Stomach (tissue), 9 donors: ENCODE measurements around the gene TELO2. TPM values are rescaled to one million over a fixed set of nuclear protein-coding genes. Genes with fewer than 3 reads are reported as not detected.

Source experiments
- DNase-seq, 2 donors: peaks; one replicate each; pipeline versions ENCODE4 v3.0.0 to v3.0.0-alpha.2; 2013 to 2019
- H3K27ac ChIP-seq, 5 donors: fragments of 200-600 bp in 4 of 5; sonication (generic) in 4 of 5; one replicate each; pipeline ENCODE4 v1.5.1; 2013 to 2019; ENCODE audit warnings: mild to moderate bottlenecking in 1 of 5, moderate library complexity in 1 of 5
- H3K27me3 ChIP-seq, 3 donors: fragments of 200-600 bp; sonication (generic); one replicate each; pipeline ENCODE4 v1.5.1; 2017 to 2019; ENCODE audit warnings: mixed run types in 1 of 3
- H3K36me3 ChIP-seq, 4 donors: fragments of 200-600 bp; sonication (generic); 1 replicate in 3 of 4; 2 replicates in 1 of 4; pipeline ENCODE4 v1.5.1; 2016 to 2019
- H3K4me1 ChIP-seq, 4 donors: fragments of 200-600 bp; sonication (generic); one replicate each; pipeline ENCODE4 v1.5.1; 2016 to 2019
- H3K4me3 ChIP-seq, 4 donors: fragments of 200-600 bp; sonication (generic) in 3 of 4; one replicate each; pipeline ENCODE4 v1.5.1; 2016 to 2019; ENCODE audit warnings: mild to moderate bottlenecking in 1 of 4
- H3K9me3 ChIP-seq, 4 donors: fragments of 200-600 bp; sonication (generic); one replicate each; pipeline ENCODE4 v1.5.1; 2016 to 2019
- CTCF ChIP-seq, 7 experiments: fragments of 450-650 bp in 4 of 7; fragments of 200-600 bp in 3 of 7; sonication (generic) in 3 of 7; IDR thresholded peaks; one replicate each; pipeline ENCODE4 v1.5.1; 2016 to 2019; ENCODE audit warnings: antibody characterized with exemption in 7 of 7, control low read depth in 2 of 7, mild to moderate bottlenecking in 1 of 7
- EP300 ChIP-seq: sonication (generic); formaldehyde crosslinking; IDR thresholded peaks from one replicate; pipeline ENCODE4 v1.6.1; 2017; ENCODE audit warnings: antibody characterized with exemption
- POLR2A ChIP-seq, 4 donors: fragments of 450-650 bp; IDR thresholded peaks; one replicate each; pipeline ENCODE4 v1.6.1; 2016; ENCODE audit warnings: antibody characterized with exemption in 4 of 4, control low read depth in 2 of 4, mild to moderate bottlenecking in 1 of 4, moderate library complexity in 1 of 4
- POLR2AphosphoS5 ChIP-seq, 3 donors: sonication (generic); formaldehyde crosslinking; IDR thresholded peaks; one replicate each; pipeline ENCODE4 v1.6.1; 2016; ENCODE audit warnings: antibody characterized with exemption in 3 of 3
- WGBS, 5 donors: extraction: QIAGEN DNeasy Blood & Tissue Kit in 3 of 5; methylation state at CpG; one replicate each; pipeline versions ENCODE4 v1.1.5 to v1.1.7; 2013 to 2018; 5-methylcytosine and 5-hydroxymethylcytosine counted together
- intact Hi-C: fragments of 100-400 bp; cut with DNase I; formaldehyde crosslinking; loops from one replicate; pipeline ENCODE4 v1.15.1; 2023; ENCODE audit warnings: low total_unique reads
- polyA plus RNA-seq, 3 donors: library from polyadenylated mRNA; stranded (reverse); fragments of 200-250 nt; gene quantifications; one replicate each; pipeline ENCODE4 v1.2.3, GENCODE V29; 2013
- total RNA-seq, 5 donors: library from RNA; depleted of rRNA; stranded (reverse); fragments of >200 nt; gene quantifications; one replicate each; pipeline versions ENCODE4 v1.1.0 to v1.2.3, GENCODE V29; 2014 to 2016
- donor health status: healthy with polysubstance abuse.
- donor health status: Bipolar disorder and iron deficiency.
- donor health status: healthy.

TELO2 gene
- total and polyA plus RNA-seq, 8 donors = 12.4 to 107 (median 32.1) TPM

- WGBS, 5 donors = 90 to 93% (median 91%) methylated on average over 33 to 41 of the region's 41 CpGs
- intact Hi-C loops = no loop called here
- Histone ChIP-seq H3K9me3 (no peaks in the 10 kb centered on the region), H3K27me3 (no peaks in the 10 kb centered on the region), H3K4me1 (peaks cover 0 to 11% (median 3%) of the 10 kb centered on the region in 4 donors), H3K27ac (no peak overlapping the region), H3K4me3 (no peak overlapping the region), H3K36me3 (peaks cover 12 to 59% (median 50%) of the 10 kb centered on the region in 4 donors)
- TF ChIP-seq POLR2A (IDR thresholded peaks at IDR 0.05) (no peak), POLR2AphosphoS5 (IDR thresholded peaks at IDR 0.05) (no peak), CTCF (IDR thresholded peaks at IDR 0.05) (no peak), EP300 (no peak)
- no peak for DNase-seq
Measured at GRCh38 chr16:1464196-1464893, 28.8 kb upstream of the TELO2 start.

- peaks cover 0 to 16% (median 6%) of the 10 kb centered on the region in 4 donors for H3K4me1 ChIP-seq
- no peak overlapping the region for H3K4me3 ChIP-seq
- H3K9me3 ChIP-seq = no peaks in the 10 kb centered on the region
- H3K27me3 ChIP-seq = no peaks in the 10 kb centered on the region
- H3K36me3 ChIP-seq = peaks cover 12 to 56% (median 47%) of the 10 kb centered on the region in 4 donors
- WGBS, 5 donors = 87 to 95% (median 92%) methylated on average over 28 to 33 of the region's 33 CpGs
- no peak overlapping the region for H3K27ac ChIP-seq
- TF ChIP-seq POLR2AphosphoS5 (IDR thresholded peaks at IDR 0.05) = no peak
- no peak for TF ChIP-seq EP300
- no peak for TF ChIP-seq POLR2A (IDR thresholded peaks at IDR 0.05)
- TF ChIP-seq CTCF (IDR thresholded peaks at IDR 0.05) = no peak
- intact Hi-C loops = no loop called here
- no peak for DNase-seq
Measured at GRCh38 chr16:1464894-1465566, 28.1 kb upstream of the TELO2 start.

GRCh38 chr16:1465567-1465915 lies 27.6 kb upstream of the TELO2 start:
- WGBS, 5 donors = 89 to 95% (median 93%) methylated on average over 7 to 13 of the region's 13 CpGs
- Histone ChIP-seq H3K9me3 (no peaks in the 10 kb centered on the region), H3K36me3 (peaks cover 12 to 51% (median 41%) of the 10 kb centered on the region in 4 donors), H3K27me3 (no peaks in the 10 kb centered on the region), H3K27ac (no peak overlapping the region), H3K4me3 (no peak overlapping the region), H3K4me1 (peaks cover 0 to 21% (median 6%) of the 10 kb centered on the region in 4 donors)
- TF ChIP-seq CTCF (IDR thresholded peaks at IDR 0.05) (no peak), EP300 (no peak), POLR2AphosphoS5 (IDR thresholded peaks at IDR 0.05) (no peak), POLR2A (IDR thresholded peaks at IDR 0.05) (no peak)
- DNase-seq = no peak
- intact Hi-C loops = no loop called here

GRCh38 chr16:1466054-1466453 lies 27.1 kb upstream of the TELO2 start:
- H3K4me3 ChIP-seq = no peak overlapping the region
- H3K27ac ChIP-seq = no peak overlapping the region
- no peaks in the 10 kb centered on the region for H3K9me3 ChIP-seq
- TF ChIP-seq CTCF (IDR thresholded peaks at IDR 0.05) (no peak), EP300 (no peak), POLR2AphosphoS5 (IDR thresholded peaks at IDR 0.05) (no peak), POLR2A (IDR thresholded peaks at IDR 0.05) (no peak)
- peaks cover 7 to 46% (median 36%) of the 10 kb centered on the region in 4 donors for H3K36me3 ChIP-seq
- DNase-seq = no peak
- intact Hi-C loops = no loop called here
- WGBS, 5 donors = 85 to 94% (median 91%) methylated on average over 22 to 24 of the region's 24 CpGs
- peaks cover 0 to 27% (median 7%) of the 10 kb centered on the region in 4 donors for H3K4me1 ChIP-seq
- H3K27me3 ChIP-seq = no peaks in the 10 kb centered on the region
